ENCODE results near the gene PIEZO1.

The PIEZO1 gene

GRCh38 chr16:88712362-88712979 is 72.5 kb downstream of the PIEZO1 start:
- in situ Hi-C loops (cut with MboI; ENCODE audit: low sequenced_read_pairs): no loop called here

GRCh38 chr16:88711750-88712340 is 73.2 kb downstream of the PIEZO1 start:
- in situ Hi-C loops (cut with MboI; ENCODE audit: low sequenced_read_pairs): no loop called here

GRCh38 chr16:88710556-88710955 is 74.5 kb downstream of the PIEZO1 start:
- in situ Hi-C loops (cut with MboI; ENCODE audit: low sequenced_read_pairs): no loop called here

GRCh38 chr16:88706965-88707826 is 77.8 kb downstream of the PIEZO1 start:
- in situ Hi-C loops (cut with MboI; ENCODE audit: low sequenced_read_pairs): no loop called here

GRCh38 chr16:88706229-88706964 is 78.6 kb downstream of the PIEZO1 start, which contains the start of the genes CTU2 and RNF166:
CTU2 (plus strand) TSS chr16:88706503; CDS start chr16:88706531, 28 bp downstream.
RNF166 (minus strand) TSS chr16:88706408; CDS start chr16:88706325, 83 bp downstream.
- in situ Hi-C loops (cut with MboI; ENCODE audit: low sequenced_read_pairs): no loop called here

- in situ Hi-C loops (cut with MboI; ENCODE audit: low sequenced_read_pairs): no loop called here
Observed at GRCh38 chr16:88705801-88706228, 79.2 kb downstream of the PIEZO1 start.

GRCh38 chr16:88705076-88705684 is 79.8 kb downstream of the PIEZO1 start:
- in situ Hi-C loops (cut with MboI; ENCODE audit: low sequenced_read_pairs): no loop called here

GRCh38 chr16:88703486-88704309 is 81.3 kb downstream of the PIEZO1 start:
- in situ Hi-C loops (cut with MboI; ENCODE audit: low sequenced_read_pairs): no loop called here

GRCh38 chr16:88702371-88703210 is 82.4 kb downstream of the PIEZO1 start:
- in situ Hi-C loops (cut with MboI; ENCODE audit: low sequenced_read_pairs): no loop called here

- in situ Hi-C loops (cut with MboI; ENCODE audit: low sequenced_read_pairs): no loop called here
Observed at GRCh38 chr16:88701581-88702370, 83.2 kb downstream of the PIEZO1 start.

- in situ Hi-C loops (cut with MboI; ENCODE audit: low sequenced_read_pairs): no loop called here
Observed at GRCh38 chr16:88700636-88701482, 84.2 kb downstream of the PIEZO1 start.

GRCh38 chr16:88700322-88700635 is 84.7 kb downstream of the PIEZO1 start:
- in situ Hi-C loops (cut with MboI; ENCODE audit: low sequenced_read_pairs): no loop called here

- in situ Hi-C loops (cut with MboI; ENCODE audit: low sequenced_read_pairs): no loop called here
Observed at GRCh38 chr16:88699180-88699579, 85.8 kb downstream of the PIEZO1 start.

- in situ Hi-C loops (cut with MboI; ENCODE audit: low sequenced_read_pairs): no loop called here
Observed at GRCh38 chr16:88698646-88699045, 86.4 kb downstream of the PIEZO1 start.

GRCh38 chr16:88697831-88698615 is 87.0 kb downstream of the PIEZO1 start:
- in situ Hi-C loops (cut with MboI; ENCODE audit: low sequenced_read_pairs): no loop called here

GRCh38 chr16:88697116-88697830 is 87.7 kb downstream of the PIEZO1 start:
- in situ Hi-C loops (cut with MboI; ENCODE audit: low sequenced_read_pairs): no loop called here

Data from HL-60/S4 treated with retinoic acid at 250 ng/mL for 4 days and 3 days (cell line).